ENCODE data around the gene CLCN2. TPM values are rescaled to one million over a fixed set of nuclear protein-coding genes. Genes with fewer than 3 reads are reported as not detected.

Gene CLCN2
- total RNA-seq, 2 experiments from 2014 or later = 6.1 to 7.0 TPM

- ChIA-PET POLR2A (interaction anchor here (0.6 to 0.7 kb wide), 2 partner anchors 27 to 163 kb away, joined by 3 read pairs; no protein-coding TSS in a partner anchor), CTCF (interaction anchor here (2.1 kb wide), 1 partner anchor 109 kb away, joined by 6 read pairs; no protein-coding TSS in a partner anchor)
Measured at GRCh38 chr3:184336547-184337398, 24.6 kb downstream of the CLCN2 start.

DNA sequence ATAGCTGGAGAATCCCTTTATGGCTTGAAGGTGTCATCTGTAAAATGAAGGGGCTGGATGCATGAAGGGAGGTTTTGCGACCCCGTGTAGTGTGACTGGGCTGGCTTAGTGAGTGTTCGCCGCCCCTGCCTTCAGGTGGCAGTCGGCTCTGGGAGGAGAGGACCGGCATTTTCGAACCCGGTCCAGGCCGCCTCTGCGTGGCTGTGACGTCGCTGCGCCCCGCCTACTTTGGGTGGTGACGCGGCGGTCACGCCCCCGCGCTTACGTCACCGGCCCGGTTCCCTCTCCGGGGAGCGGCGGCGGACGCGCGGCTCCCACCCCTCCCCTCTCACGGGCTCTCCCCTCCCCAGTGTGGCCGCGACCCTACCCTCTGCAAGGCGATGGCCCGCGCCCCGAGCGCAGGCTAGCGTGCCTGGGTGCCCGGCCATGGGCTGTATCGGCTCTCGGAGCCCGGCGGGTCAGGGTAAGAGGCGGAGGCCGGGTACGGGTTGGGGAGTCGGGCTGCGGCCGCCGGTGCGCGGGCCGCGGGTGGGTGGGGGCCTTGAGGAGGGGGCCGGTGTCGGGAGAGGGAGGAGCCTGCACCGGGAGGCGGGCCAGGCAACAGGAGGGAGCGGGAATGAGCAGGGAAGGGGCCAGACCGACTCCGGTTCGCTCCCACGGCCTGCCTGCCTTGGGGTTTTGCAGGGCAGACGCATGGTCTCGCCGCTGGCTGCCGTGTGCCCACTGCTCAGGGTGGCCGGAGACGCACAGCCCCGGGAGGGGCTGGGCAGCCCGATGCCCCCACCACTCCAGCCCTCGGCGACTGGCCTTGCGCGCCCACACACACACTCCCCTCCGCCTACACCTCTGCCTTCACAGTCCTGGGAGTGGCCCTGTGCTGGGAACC lies 25.5 kb downstream of the CLCN2 start:
- ChIA-PET CTCF (no interaction called here), POLR2A (interaction anchor here (0.9 kb wide), 1 partner anchor 18 kb away, joined by 3 read pairs; no protein-coding TSS in a partner anchor)

DNA sequence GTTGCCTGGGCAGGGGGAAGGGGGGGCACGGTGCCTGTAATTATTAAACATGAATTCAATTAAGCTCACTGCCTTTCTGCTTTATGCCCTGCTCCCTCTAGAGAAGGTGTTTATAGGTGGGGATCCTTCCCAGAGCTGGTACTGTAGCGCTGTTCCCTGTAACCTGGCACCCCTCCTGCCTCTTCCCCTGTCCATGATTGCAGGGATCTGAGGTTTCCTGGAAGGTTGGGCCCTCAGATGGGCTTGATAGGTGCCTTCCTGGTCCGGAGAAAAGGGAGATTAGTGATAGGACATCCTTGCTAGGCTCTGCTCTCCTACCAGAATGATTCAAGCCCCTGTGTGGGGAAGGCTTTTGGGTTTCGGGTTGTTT lies 26.1 kb downstream of the CLCN2 start:
- ChIA-PET CTCF (no interaction called here), POLR2A (interaction anchor here (0.9 kb wide), 1 partner anchor 18 kb away, joined by 3 read pairs; no protein-coding TSS in a partner anchor)

DNA sequence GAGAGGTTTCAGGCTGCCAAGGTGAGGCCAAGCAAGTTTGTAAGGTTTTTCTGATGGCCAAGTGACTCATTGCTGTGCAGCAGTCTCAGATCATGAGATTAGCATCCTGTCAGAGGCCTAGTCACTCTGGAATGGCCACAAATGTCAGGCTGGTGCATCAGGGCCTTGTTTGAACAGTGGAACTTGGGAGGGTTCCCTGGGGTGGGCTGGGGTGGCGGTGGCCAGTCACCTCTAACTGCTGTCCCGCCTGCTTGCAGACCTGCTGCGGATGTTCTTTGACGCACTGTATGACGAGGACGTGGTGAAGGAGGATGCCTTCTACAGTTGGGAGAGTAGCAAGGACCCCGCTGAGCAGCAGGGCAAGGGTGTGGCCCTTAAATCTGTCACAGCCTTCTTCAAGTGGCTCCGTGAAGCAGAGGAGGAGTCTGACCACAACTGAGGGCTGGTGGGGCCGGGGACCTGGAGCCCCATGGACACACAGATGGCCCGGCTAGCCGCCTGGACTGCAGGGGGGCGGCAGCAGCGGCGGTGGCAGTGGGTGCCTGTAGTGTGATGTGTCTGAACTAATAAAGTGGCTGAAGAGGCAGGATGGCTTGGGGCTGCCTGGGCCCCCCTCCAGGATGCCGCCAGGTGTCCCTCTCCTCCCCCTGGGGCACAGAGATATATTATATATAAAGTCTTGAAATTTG lies 26.8 kb downstream of the CLCN2 start:
- CTCF ChIA-PET = no interaction called here
- POLR2A ChIA-PET = interaction anchor here (0.9 kb wide), 1 partner anchor 19 kb away, joined by 3 read pairs; no protein-coding TSS in a partner anchor

GRCh38 chr3:184333700-184334099 lies 27.7 kb downstream of the CLCN2 start:
- CTCF ChIA-PET = no interaction called here

DNA sequence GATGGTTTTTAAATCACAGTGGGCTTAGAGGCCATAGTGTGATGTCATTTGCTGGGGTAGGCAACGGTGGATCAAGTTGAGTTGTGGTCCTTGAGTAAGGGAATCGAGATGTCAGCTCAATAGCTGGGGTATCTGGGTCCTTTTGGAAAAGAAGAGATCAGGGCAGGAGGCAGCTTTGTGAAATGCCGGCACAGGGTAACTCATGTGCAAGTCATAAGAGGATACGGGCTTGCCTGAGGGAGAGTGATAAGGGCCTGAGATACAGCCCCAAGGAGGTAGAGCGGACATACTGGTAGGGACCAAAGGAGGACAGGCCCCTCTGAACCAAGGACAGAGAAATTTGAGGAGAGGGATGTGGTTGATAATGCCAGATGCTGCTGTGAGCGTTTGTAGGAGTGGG lies 28.2 kb downstream of the CLCN2 start:
- CTCF ChIA-PET = no interaction called here
- POLR2A ChIA-PET = no interaction called here

More at GRCh38 chr3:184333700-184334099, 27.7 kb downstream of the CLCN2 start:
- POLR2A ChIA-PET = no interaction called here

DNA sequence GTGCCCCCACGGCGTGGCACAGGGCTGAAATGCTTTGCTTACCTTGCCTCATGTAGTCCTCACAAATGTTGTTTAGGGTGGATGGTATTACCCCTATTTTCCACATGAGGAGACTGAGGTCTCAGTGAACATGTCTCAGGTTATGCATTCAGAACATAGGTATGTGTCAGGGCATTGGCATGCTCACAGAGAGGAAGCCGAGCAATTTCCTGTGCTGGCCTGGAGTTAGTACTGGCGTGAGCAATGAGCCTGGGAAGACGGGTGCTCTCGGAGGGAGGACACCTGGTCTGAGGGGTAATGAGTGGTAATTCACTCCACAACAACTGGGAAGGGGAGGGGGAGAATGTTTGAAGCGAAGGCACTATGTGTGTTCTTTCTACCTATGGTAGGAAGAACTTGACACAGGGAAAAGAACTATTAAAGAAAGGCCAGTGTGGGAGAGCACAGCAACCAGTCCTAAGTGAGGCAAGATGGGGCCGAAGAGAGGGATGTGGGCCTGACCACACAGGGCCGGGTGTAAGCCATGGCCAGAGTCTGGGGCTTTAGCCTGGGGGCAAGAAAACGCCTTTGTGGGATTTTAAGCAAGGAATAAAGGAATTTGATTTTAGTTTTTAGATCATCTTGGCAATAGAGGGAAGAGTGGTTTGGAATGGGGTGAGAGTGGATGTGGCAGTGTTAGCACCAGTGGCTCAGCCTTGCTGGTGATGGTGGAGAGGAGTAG lies 28.9 kb downstream of the CLCN2 start:
- POLR2A ChIA-PET = no interaction called here
- CTCF ChIA-PET = no interaction called here

GRCh38 chr3:184328516-184328915 lies 32.9 kb downstream of the CLCN2 start:
- ChIA-PET CTCF (no interaction called here), POLR2A (no interaction called here)

- ChIA-PET POLR2A (no interaction called here), CTCF (interaction anchor here (1.1 kb wide), 1 partner anchor 9 kb away, joined by 3 read pairs; no protein-coding TSS in a partner anchor)
Measured at GRCh38 chr3:184327171-184327570, 34.2 kb downstream of the CLCN2 start.

DNA sequence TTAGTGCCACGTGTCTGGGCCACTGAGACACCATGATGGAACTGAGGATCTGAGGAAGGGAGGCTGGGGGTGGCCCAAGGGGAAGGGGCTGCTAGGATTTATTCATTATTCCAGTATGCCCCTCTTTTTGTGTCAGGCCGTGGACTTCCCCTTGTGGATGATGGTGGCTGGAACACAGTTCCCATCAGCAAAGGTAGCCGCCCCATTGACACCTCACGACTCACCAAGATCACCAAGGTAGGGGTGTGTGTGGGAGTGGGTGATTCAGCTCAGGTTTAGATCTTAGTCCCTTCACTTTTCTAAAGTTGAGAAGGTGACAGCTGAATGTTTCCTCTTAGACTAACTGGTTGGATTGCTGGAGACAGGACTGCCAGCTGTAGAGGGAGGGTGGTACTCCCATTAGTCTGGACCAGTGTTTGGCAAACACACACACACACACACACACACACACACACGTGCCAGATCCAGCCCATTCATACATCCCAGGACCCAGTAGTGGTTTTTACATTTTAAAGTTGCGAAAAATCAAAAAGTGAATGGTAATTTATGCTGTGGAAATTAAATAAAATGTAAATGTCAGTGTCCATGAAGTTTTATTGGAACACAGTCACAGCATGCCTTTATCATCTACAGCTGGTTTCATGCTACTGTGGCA lies 35.6 kb downstream of the CLCN2 start:
- ChIA-PET CTCF (no interaction called here), POLR2A (interaction anchor here (0.5 to 1.1 kb wide), 2 partner anchors 11 to 40 kb away, joined by 3 to 4 read pairs; no protein-coding TSS in a partner anchor)

DNA sequence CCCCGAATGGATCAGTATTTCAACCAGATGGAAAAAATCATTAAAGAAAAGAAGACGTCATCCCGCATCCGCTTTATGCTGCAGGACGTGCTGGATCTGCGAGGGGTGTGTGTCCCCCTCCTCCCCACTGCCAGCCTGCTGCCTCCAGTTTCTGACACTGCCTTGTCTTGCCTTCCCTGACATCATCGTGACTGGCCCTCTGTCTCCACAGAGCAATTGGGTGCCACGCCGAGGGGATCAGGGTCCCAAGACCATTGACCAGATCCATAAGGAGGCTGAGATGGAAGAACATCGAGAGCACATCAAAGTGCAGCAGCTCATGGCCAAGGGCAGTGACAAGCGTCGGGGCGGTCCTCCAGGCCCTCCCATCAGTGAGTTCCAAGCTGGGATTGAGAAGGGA lies 36.1 kb downstream of the CLCN2 start:
- POLR2A ChIA-PET = interaction anchor here (0.5 to 1.1 kb wide), 2 partner anchors 10 to 41 kb away, joined by 3 to 4 read pairs; no protein-coding TSS in a partner anchor
- CTCF ChIA-PET = no interaction called here

GRCh38 chr3:184323696-184324095 lies 37.7 kb downstream of the CLCN2 start:
- ChIA-PET CTCF (no interaction called here), POLR2A (no interaction called here)

GRCh38 chr3:184322731-184323487 lies 38.5 kb downstream of the CLCN2 start:
- CTCF ChIA-PET = no interaction called here
- POLR2A ChIA-PET = interaction anchor here (0.6 kb wide), 1 partner anchor 163 kb away, joined by 3 read pairs; no protein-coding TSS in a partner anchor

DNA sequence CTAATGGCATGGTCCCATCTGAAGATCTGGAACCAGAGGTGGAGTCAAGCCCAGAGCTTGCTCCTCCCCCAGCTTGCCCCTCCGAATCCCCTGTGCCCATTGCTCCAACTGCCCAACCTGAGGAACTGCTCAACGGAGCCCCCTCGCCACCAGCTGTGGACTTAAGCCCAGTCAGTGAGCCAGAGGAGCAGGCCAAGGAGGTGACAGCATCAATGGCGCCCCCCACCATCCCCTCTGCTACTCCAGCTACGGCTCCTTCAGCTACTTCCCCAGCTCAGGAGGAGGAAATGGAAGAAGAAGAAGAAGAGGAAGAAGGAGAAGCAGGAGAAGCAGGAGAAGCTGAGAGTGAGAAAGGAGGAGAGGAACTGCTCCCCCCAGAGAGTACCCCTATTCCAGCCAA lies 39.7 kb downstream of the CLCN2 start:
- CTCF ChIA-PET = no interaction called here
- POLR2A ChIA-PET = no interaction called here

DNA sequence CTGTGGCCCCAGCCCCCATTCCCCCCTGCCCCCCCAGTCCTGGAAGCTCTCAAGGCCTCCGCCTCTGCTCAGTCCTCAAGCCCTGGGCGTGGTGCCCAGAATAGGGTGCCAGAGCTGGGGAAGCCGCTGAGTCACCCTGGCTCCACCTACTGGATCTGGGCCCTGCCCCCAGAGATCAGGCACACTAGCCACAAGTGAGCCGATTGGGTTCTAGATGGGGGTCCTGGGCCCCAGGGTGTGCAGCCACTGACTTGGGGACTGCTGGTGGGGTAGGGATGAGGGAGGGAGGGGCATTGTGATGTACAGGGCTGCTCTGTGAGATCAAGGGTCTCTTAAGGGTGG lies 41.3 kb downstream of the CLCN2 start:
- POLR2A ChIA-PET = interaction anchor here (1.1 kb wide), 1 partner anchor 10 kb away, joined by 3 read pairs; no protein-coding TSS in a partner anchor
- CTCF ChIA-PET = interaction anchor here (0.8 to 2.0 kb wide), 2 partner anchors 14 to 33 kb away, joined by 4 to 5 read pairs; no protein-coding TSS in a partner anchor

DNA sequence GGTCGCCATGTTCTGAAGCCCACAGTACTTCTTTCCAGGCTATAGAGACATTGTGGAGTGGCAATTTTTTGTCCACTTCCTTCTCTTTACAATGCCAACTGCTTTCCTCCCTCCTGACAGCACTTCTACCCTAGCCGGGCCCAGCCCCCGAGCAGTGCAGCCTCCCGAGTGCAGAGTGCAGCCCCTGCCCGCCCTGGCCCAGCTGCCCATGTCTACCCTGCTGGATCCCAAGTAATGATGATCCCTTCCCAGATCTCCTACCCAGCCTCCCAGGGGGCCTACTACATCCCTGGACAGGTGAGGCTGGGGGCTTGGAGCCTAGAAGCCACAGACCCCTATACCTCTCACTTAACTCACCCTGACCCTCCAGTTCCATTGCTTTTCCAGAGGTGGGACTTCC lies 44.2 kb downstream of the CLCN2 start:
- CTCF ChIA-PET = interaction anchor here (0.6 to 1.6 kb wide), 2 partner anchors 10 to 398 kb away, joined by 3 read pairs; no protein-coding TSS in a partner anchor
- POLR2A ChIA-PET = interaction anchor here (1.2 kb wide), 1 partner anchor 17 kb away, joined by 6 read pairs; no protein-coding TSS in a partner anchor

GRCh38 chr3:184316792-184317191 lies 44.6 kb downstream of the CLCN2 start:
- POLR2A ChIA-PET = interaction anchor here (0.9 kb wide), 1 partner anchor 45 kb away, joined by 3 read pairs; no protein-coding TSS in a partner anchor

More at GRCh38 chr3:184316792-184317191, 44.6 kb downstream of the CLCN2 start:
- CTCF ChIA-PET = no interaction called here
